CD4-positive, CD25-positive, alpha-beta regulatory T cell (primary cell): ENCODE data around the gene SLC18B1. TPM values are rescaled to one million over a fixed set of nuclear protein-coding genes. Genes with fewer than 3 reads are reported as not detected.
A peak's percentile ranks its signal among the peaks of the same experiment; 100 is the strongest.

Experiments
- ATAC-seq, 2 donors: fragments of 150-1000 bp; cut with Tn5 transposase; one replicate each; pipeline ENCODE4 v1.10.0; 2021; ENCODE audit warnings: low read depth in 2 of 2, moderate number of reproducible peaks in 2 of 2, moderate library complexity in 1 of 2
- DNase-seq, 3 donors: peaks; one replicate each; pipeline versions ENCODE4 v3.0.0 to v3.0.0-alpha.2; 2012 to 2022; ENCODE audit warnings: mixed read lengths in 1 of 3
- H3K27ac ChIP-seq: one replicate; pipeline ENCODE4 v1.7.0; 2013; ENCODE audit warnings: mild to moderate bottlenecking, low read length; ENCODE audit not compliant: insufficient read depth, poor library complexity, severe bottlenecking
- H3K27me3 ChIP-seq: one replicate; pipeline ENCODE4 v1.7.0; 2013; ENCODE audit warnings: low read length; ENCODE audit not compliant: control insufficient read depth, insufficient read depth
- H3K36me3 ChIP-seq: one replicate; pipeline ENCODE4 v1.7.0; 2013; ENCODE audit warnings: mild to moderate bottlenecking, low read length, moderate library complexity; ENCODE audit not compliant: control insufficient read depth, insufficient read depth
- H3K4me1 ChIP-seq: 2 replicates; pipeline ENCODE4 v1.7.0; 2013; ENCODE audit warnings: mild to moderate bottlenecking, low read length; ENCODE audit not compliant: insufficient read depth, control insufficient read depth, poor library complexity, severe bottlenecking
- H3K4me3 ChIP-seq: one replicate; pipeline ENCODE4 v1.7.0; 2013; ENCODE audit warnings: low read depth, mild to moderate bottlenecking, low read length, moderate library complexity
- H3K9me3 ChIP-seq, 2 experiments: 1 replicate in 1 of 2; 2 replicates in 1 of 2; pipeline ENCODE4 v1.7.0; 2013; ENCODE audit warnings: low read length in 2 of 2, mild to moderate bottlenecking in 1 of 2, moderate library complexity in 1 of 2; ENCODE audit not compliant: control insufficient read depth in 2 of 2
- H3K27ac Mint-ChIP-seq, 3 donors: one replicate each; pipeline ENCODE4 v1.8.0; 2020 to 2022; ENCODE audit warnings: mild to moderate bottlenecking in 3 of 3, mixed read lengths in 3 of 3, moderate library complexity in 2 of 3
- H3K27me3 Mint-ChIP-seq: one replicate; pipeline ENCODE4 v1.8.0; 2022; ENCODE audit warnings: mild to moderate bottlenecking, mixed read lengths
- H3K36me3 Mint-ChIP-seq: one replicate; pipeline ENCODE4 v1.8.0; 2020; ENCODE audit warnings: mixed read lengths
- H3K4me1 Mint-ChIP-seq, 4 donors: one replicate each; pipeline ENCODE4 v1.8.0; 2020 to 2022; ENCODE audit warnings: mixed read lengths in 4 of 4, mild to moderate bottlenecking in 1 of 4
- H3K4me3 Mint-ChIP-seq, 4 donors: one replicate each; pipeline ENCODE4 v1.8.0; 2020 to 2022; ENCODE audit warnings: mild to moderate bottlenecking in 4 of 4, mixed read lengths in 4 of 4, moderate library complexity in 3 of 4
- H3K9me3 Mint-ChIP-seq, 7 donors: one replicate each; pipeline ENCODE4 v1.8.0; 2020 to 2022; ENCODE audit warnings: mixed read lengths in 7 of 7, mild to moderate bottlenecking in 3 of 7, moderate library complexity in 2 of 7
- polyA plus RNA-seq, 4 donors: library from polyadenylated mRNA; unstranded; fragments of 300-500 nt; fragmentation: Illumina TruSeq; gene quantifications; one replicate each; pipeline ENCODE4 v1.2.3, GENCODE V29; 2021
- total RNA-seq: library from RNA; stranded (reverse); gene quantifications from one replicate; pipeline ENCODE4 v1.2.3, GENCODE V29; 2022

SLC18B1 gene
- total and polyA plus RNA-seq, 5 donors from 2014 or later: 9.8 to 28.2 (median 23.0) TPM

DNA sequence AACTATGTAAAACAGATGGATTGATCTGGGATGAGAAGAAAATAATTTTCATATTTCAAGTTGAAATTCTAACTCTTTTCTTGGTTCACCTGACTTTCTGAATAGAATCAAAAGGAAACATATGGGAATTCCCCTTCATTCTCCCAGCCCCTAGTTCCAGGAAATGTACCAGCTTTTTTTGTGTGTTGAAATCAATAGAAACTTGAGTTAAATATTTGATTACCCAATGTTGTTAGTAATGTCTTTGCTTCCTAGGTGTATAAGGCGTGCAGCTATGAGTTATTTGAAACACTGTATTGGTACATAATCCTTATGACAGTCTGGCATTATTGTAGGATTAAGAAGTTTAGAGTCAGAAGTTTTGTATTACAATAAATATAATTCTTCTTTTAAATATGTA lies 62.2 kb downstream of the SLC18B1 start:
- Mint-ChIP-seq H3K9me3 (peaks cover 0 to 14% (median 3%) of the 10 kb centered on the region in 7 donors), H3K27me3 (peaks cover 9% of the 10 kb centered on the region), H3K36me3 (peaks cover 6% of the 10 kb centered on the region), H3K4me1 (peaks cover 4 to 10% (median 6%) of the 10 kb centered on the region in 4 donors), H3K27ac (no peak overlapping the region), H3K4me3 (no peak overlapping the region)
- peaks cover 0 to 3% of the 10 kb centered on the region in 2 experiments for H3K9me3 ChIP-seq
- H3K4me1 ChIP-seq: peaks cover 4% of the 10 kb centered on the region
- peaks cover 2% of the 10 kb centered on the region for H3K27me3 ChIP-seq
- no peak overlapping the region for H3K27ac ChIP-seq
- no peak overlapping the region for H3K4me3 ChIP-seq
- H3K36me3 ChIP-seq: no peaks in the 10 kb centered on the region
- peak in 1 of 3 donors; percentile 33 for DNase-seq
- no peak for ATAC-seq

DNA sequence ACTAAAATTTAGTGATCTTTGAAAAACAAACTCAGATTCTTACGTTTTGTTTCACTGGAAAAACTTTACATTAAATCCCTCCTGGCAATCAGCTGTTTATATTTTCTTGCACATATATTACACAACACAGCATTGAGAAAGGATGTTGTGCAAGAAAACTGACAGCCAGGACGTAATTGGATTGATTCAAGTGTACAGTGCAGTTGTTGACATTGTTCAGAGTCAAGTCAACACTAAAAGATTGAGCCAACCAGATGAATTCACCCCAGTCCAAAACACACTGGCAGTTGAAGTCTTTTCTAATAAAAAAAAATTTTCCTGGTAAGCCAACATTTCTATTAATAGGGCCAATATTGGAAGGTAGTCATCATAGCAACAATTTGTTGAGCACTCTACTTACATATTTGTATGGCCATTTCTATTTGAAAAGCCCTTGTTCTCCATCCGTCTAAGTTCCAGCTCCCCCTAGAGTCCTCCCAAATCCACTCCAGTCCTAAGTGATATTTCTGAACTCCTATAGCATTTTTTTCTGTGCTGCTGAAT lies 63.7 kb downstream of the SLC18B1 start:
- Mint-ChIP-seq H3K27me3 (no peaks in the 10 kb centered on the region), H3K9me3 (peaks cover 0 to 10% (median 3%) of the 10 kb centered on the region in 7 donors), H3K27ac (no peak overlapping the region), H3K4me3 (no peak overlapping the region), H3K36me3 (peaks cover 4% of the 10 kb centered on the region), H3K4me1 (peaks cover 4 to 10% (median 6%) of the 10 kb centered on the region in 4 donors)
- H3K27me3 ChIP-seq: peaks cover 2% of the 10 kb centered on the region
- DNase-seq: peak in 1 of 3 donors; percentile 12
- H3K4me1 ChIP-seq: peaks cover 4% of the 10 kb centered on the region
- H3K27ac ChIP-seq: no peak overlapping the region
- ATAC-seq: no peak
- H3K4me3 ChIP-seq: no peak overlapping the region
- no peaks in the 10 kb centered on the region for H3K36me3 ChIP-seq
- H3K9me3 ChIP-seq: peaks cover 0 to 2% of the 10 kb centered on the region in 2 experiments

DNA sequence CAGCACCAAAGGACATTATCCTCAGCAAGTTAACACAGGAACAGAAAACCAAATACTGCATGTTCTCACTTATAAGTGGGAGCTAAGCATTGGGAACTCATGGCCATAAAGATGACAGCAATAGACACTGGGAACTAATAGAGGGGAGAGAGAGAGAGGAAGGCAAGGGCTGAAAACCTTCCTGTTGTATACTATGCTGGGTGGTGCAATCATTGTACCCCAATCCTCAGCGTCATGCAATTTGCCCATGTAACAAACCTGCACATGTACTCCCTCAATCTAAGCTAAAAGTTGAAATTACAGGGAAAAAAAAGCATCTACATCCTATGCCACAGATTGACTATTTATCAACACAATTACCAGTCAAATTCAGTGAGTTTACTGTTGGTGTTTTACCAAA lies 64.6 kb downstream of the SLC18B1 start:
- no peaks in the 10 kb centered on the region for H3K27me3 Mint-ChIP-seq
- H3K4me3 ChIP-seq: no peak overlapping the region

DNA sequence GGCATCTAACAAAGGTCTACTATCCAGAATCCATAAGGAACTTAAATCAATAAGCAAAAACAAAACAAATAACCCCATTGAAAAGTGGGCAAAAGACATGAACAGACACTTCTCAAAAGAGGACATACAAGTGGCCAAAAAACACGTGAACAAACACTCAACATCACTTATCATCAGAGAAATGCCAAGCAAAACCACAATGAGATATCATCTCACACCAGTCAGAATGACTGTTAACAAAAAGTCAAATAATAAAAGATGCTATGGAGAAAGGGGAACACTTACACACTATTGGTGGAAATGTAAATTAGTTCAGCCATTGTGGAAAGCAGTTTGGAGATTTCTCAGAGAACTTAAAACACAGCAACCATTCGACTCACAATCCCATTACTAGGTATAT lies 65.2 kb downstream of the SLC18B1 start:
- Mint-ChIP-seq H3K4me3 (no peak overlapping the region), H3K27ac (no peak overlapping the region), H3K27me3 (no peaks in the 10 kb centered on the region), H3K9me3 (peaks cover 0 to 4% (median 0%) of the 10 kb centered on the region in 7 donors), H3K4me1 (peaks cover 2 to 10% (median 6%) of the 10 kb centered on the region in 4 donors), H3K36me3 (no peaks in the 10 kb centered on the region)
- Histone ChIP-seq H3K36me3 (no peaks in the 10 kb centered on the region), H3K4me1 (peaks cover 4% of the 10 kb centered on the region), H3K27me3 (peaks cover 2% of the 10 kb centered on the region), H3K9me3 (no peaks in the 10 kb centered on the region), H3K27ac (no peak overlapping the region), H3K4me3 (no peak overlapping the region)
- DNase-seq (no peak), ATAC-seq (no peak)

More for the DNA sequence above, 64.6 kb downstream of the SLC18B1 start:
- no peaks in the 10 kb centered on the region for H3K36me3 Mint-ChIP-seq
- peaks cover 0 to 5% (median 2%) of the 10 kb centered on the region in 7 donors for H3K9me3 Mint-ChIP-seq
- H3K27ac Mint-ChIP-seq: no peak overlapping the region
- peaks cover 4 to 10% (median 6%) of the 10 kb centered on the region in 4 donors for H3K4me1 Mint-ChIP-seq
- H3K27ac ChIP-seq: no peak overlapping the region
- peaks cover 4% of the 10 kb centered on the region for H3K4me1 ChIP-seq
- H3K27me3 ChIP-seq: peaks cover 2% of the 10 kb centered on the region
- no peaks in the 10 kb centered on the region for H3K36me3 ChIP-seq
- ATAC-seq: no peak
- H3K4me3 Mint-ChIP-seq: no peak overlapping the region
- no peaks in the 10 kb centered on the region for H3K9me3 ChIP-seq
- DNase-seq: no peak

DNA sequence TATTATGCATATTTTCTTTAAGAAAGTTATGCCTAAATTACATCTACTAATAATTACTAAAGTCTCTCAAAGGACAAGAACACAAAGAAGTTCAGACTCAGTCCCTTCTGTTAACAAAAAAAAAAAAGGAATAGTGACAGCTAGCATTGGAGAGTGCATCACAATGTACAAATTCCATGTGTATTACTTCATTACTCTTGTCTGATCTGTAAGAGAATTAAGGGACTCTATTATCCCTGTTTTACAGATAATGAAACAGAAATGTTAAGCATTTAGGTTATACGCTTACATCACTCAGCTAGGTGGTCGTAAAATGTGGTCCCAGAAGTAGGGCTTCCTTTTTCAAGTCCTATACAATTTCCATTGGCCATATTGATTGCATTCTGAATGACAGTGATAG lies 67.4 kb downstream of the SLC18B1 start:
- Mint-ChIP-seq H3K27me3 (no peaks in the 10 kb centered on the region), H3K36me3 (no peaks in the 10 kb centered on the region), H3K4me1 (peaks cover 0 to 11% (median 4%) of the 10 kb centered on the region in 4 donors), H3K4me3 (no peak overlapping the region), H3K27ac (no peak overlapping the region), H3K9me3 (no peaks in the 10 kb centered on the region)
- H3K4me1 ChIP-seq: peaks cover 1% of the 10 kb centered on the region
- H3K36me3 ChIP-seq: no peaks in the 10 kb centered on the region
- DNase-seq: no peak
- ATAC-seq: no peak
- H3K27ac ChIP-seq: no peak overlapping the region
- H3K27me3 ChIP-seq: peaks cover 2% of the 10 kb centered on the region
- no peak overlapping the region for H3K4me3 ChIP-seq
- no peaks in the 10 kb centered on the region for H3K9me3 ChIP-seq

DNA sequence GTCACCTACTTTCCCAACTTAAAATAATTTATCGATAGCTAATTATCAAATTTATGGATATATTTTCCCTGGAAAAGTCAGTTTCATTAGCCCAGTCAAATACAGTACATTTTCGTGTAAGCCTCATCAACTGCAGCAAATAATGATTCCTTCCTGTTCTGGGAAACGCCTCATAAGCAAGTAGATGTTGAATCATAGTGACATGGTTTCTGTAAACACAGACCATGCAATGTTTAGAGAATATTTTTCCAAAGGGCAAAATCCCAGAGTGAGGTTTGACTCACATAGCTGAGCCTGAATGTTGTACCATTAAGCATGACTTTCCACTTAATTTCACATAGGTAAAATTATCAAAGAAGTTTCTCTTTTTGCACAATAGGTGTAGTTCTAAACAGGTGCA lies 67.9 kb downstream of the SLC18B1 start:
- Mint-ChIP-seq H3K4me1 (peaks cover 0 to 16% (median 7%) of the 10 kb centered on the region in 4 donors), H3K4me3 (no peak overlapping the region), H3K9me3 (no peaks in the 10 kb centered on the region), H3K36me3 (no peaks in the 10 kb centered on the region), H3K27ac (no peak overlapping the region), H3K27me3 (no peaks in the 10 kb centered on the region)
- Histone ChIP-seq H3K27me3 (peaks cover 2% of the 10 kb centered on the region), H3K4me1 (no peaks in the 10 kb centered on the region), H3K27ac (no peak overlapping the region), H3K4me3 (no peak overlapping the region), H3K36me3 (no peaks in the 10 kb centered on the region), H3K9me3 (no peaks in the 10 kb centered on the region)
- ATAC-seq: no peak
- DNase-seq: no peak

DNA sequence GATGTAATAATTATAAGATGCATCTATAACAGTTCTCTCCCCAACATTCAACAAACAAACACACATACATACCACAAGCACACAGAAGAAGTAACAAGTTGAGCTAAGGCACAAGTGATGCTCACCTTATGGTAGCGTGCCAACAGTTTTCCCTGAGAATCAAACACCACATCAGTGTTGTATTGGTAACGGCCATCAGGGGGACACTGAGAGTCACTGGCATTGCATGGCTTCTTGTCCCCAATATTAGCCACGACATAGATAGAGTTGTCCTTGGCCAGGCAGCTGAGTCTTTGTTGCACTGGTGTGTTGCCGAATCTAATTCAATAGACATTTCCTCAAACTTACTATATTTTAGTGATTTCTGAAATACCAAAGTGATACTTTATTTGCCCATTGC lies 69.8 kb downstream of the SLC18B1 start:
- no peak overlapping the region for H3K27ac ChIP-seq
- no peaks in the 10 kb centered on the region for H3K36me3 Mint-ChIP-seq
- DNase-seq (no peak), ATAC-seq (peak in 1 of 2 donors; percentile 34)
- peaks cover 0 to 17% (median 7%) of the 10 kb centered on the region in 4 donors for H3K4me1 Mint-ChIP-seq
- H3K27ac Mint-ChIP-seq: no peak overlapping the region
- H3K27me3 Mint-ChIP-seq: no peaks in the 10 kb centered on the region
- no peaks in the 10 kb centered on the region for H3K4me1 ChIP-seq
- H3K9me3 ChIP-seq: no peaks in the 10 kb centered on the region
- no peaks in the 10 kb centered on the region for H3K9me3 Mint-ChIP-seq
- H3K4me3 ChIP-seq: no peak overlapping the region
- H3K36me3 ChIP-seq: no peaks in the 10 kb centered on the region
- H3K27me3 ChIP-seq: no peaks in the 10 kb centered on the region
- H3K4me3 Mint-ChIP-seq: no peak overlapping the region

DNA sequence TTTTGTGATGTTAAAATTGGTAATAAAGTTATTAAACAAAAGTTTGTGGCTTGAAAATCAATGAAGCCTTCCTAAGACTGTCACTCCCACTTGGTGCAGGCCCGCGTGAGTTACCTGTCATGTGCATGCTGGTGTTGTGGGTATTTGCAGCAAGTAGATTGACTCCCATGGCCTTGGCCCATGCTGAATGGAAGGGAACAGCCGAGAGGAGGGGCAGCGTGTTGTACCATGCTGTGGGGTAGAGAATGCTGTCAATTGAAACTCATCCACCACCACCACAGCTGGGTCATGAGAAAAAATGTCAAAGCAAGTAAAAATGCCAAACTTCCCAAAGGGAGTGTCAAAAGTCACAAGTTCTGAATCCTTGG lies 71.8 kb downstream of the SLC18B1 start:
- DNase-seq (no peak), ATAC-seq (no peak)
- peaks cover 9% of the 10 kb centered on the region for H3K27me3 Mint-ChIP-seq
- Histone ChIP-seq H3K4me1 (no peaks in the 10 kb centered on the region), H3K27me3 (no peaks in the 10 kb centered on the region), H3K36me3 (no peaks in the 10 kb centered on the region), H3K4me3 (no peak overlapping the region), H3K9me3 (no peaks in the 10 kb centered on the region), H3K27ac (no peak overlapping the region)
- H3K9me3 Mint-ChIP-seq: peaks cover 0 to 1% (median 0%) of the 10 kb centered on the region in 7 donors
- H3K4me1 Mint-ChIP-seq: peaks cover 0 to 17% (median 7%) of the 10 kb centered on the region in 4 donors
- no peaks in the 10 kb centered on the region for H3K36me3 Mint-ChIP-seq
- H3K4me3 Mint-ChIP-seq: no peak overlapping the region
- H3K27ac Mint-ChIP-seq: no peak overlapping the region
